ENCODE measurements around the gene MKI67. TPM values are rescaled to one million over a fixed set of nuclear protein-coding genes. Genes with fewer than 3 reads are reported as not detected.

MKI67 gene
- polyA plus RNA-seq, 1 donor from 2014 or later: 0.16 TPM

- Histone ChIP-seq H3K9ac (ENCODE audit: low read length) (no peak overlapping the region), H3K9me3 (ENCODE audit: low read length) (no peaks in the 10 kb centered on the region)
These were observed 24.8 kb upstream of the MKI67 start for GRCh38 chr10:128151031-128151430.

GRCh38 chr10:128150561-128150960, 24.3 kb upstream of the MKI67 start:
- Histone ChIP-seq H3K36me3 (ENCODE audit: insufficient read depth, low read length) (no peaks in the 10 kb centered on the region), H4K20me1 (ENCODE audit: insufficient read depth) (no peaks in the 10 kb centered on the region), H2AFZ (ENCODE audit: low read depth, low read length) (no peak overlapping the region), H3K4me3 (ENCODE audit: low read length) (peak overlapping the region; percentile 64), H3K27ac (ENCODE audit: low read length) (no peak overlapping the region), H3K27me3 (ENCODE audit: insufficient read depth, low read depth, low read length) (peaks cover 6% of the 10 kb centered on the region), H3K79me2 (replicated peaks; ENCODE audit: insufficient read depth, low read length) (no peaks in the 10 kb centered on the region), H3K4me2 (ENCODE audit: low read length) (no peak overlapping the region), H3K9me2 (ENCODE audit: insufficient read depth, low read length) (no peaks in the 10 kb centered on the region), H3K9me3 (ENCODE audit: low read length) (no peaks in the 10 kb centered on the region), H3F3A (ENCODE audit: insufficient read depth, low read length, poor library complexity, severe bottlenecking) (no peaks in the 10 kb centered on the region), H3K9ac (ENCODE audit: low read length) (no peak overlapping the region)
- TF ChIP-seq EP300 (conservative IDR thresholded peaks at IDR 0.05; ENCODE audit: poor library complexity, severe bottlenecking) (no peak), POLR2AphosphoS5 (IDR thresholded peaks at IDR 0.05) (no peak), REST (IDR thresholded peaks at IDR 0.05; ENCODE audit: borderline replicate concordance) (no peak), SMC3 (conservative IDR thresholded peaks at IDR 0.05; ENCODE audit: poor library complexity) (no peak), TAF1 (IDR thresholded peaks at IDR 0.05; ENCODE audit: low read depth) (no peak), RAD21 (conservative IDR thresholded peaks at IDR 0.05) (no peak), MXI1 (conservative IDR thresholded peaks at IDR 0.05; ENCODE audit: poor library complexity, severe bottlenecking) (no peak)
- TF ChIP-seq, protein P1, sequence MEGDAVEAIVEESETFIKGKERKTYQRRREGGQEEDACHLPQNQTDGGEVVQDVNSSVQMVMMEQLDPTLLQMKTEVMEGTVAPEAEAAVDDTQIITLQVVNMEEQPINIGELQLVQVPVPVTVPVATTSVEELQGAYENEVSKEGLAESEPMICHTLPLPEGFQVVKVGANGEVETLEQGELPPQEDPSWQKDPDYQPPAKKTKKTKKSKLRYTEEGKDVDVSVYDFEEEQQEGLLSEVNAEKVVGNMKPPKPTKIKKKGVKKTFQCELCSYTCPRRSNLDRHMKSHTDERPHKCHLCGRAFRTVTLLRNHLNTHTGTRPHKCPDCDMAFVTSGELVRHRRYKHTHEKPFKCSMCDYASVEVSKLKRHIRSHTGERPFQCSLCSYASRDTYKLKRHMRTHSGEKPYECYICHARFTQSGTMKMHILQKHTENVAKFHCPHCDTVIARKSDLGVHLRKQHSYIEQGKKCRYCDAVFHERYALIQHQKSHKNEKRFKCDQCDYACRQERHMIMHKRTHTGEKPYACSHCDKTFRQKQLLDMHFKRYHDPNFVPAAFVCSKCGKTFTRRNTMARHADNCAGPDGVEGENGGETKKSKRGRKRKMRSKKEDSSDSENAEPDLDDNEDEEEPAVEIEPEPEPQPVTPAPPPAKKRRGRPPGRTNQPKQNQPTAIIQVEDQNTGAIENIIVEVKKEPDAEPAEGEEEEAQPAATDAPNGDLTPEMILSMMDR (IDR thresholded peaks at IDR 0.05; ENCODE audit: poor library complexity, severe bottlenecking): no peak

More at GRCh38 chr10:128151031-128151430, 24.8 kb upstream of the MKI67 start:
- no peak overlapping the region for H3K27ac ChIP-seq (ENCODE audit: low read length)
- H3F3A ChIP-seq (ENCODE audit: insufficient read depth, low read length, poor library complexity, severe bottlenecking): no peaks in the 10 kb centered on the region
- H3K27me3 ChIP-seq (ENCODE audit: insufficient read depth, low read depth, low read length): peaks cover 6% of the 10 kb centered on the region
- no peaks in the 10 kb centered on the region for H3K79me2 ChIP-seq (replicated peaks; ENCODE audit: insufficient read depth, low read length)
- no peak overlapping the region for H3K4me2 ChIP-seq (ENCODE audit: low read length)
- H4K20me1 ChIP-seq (ENCODE audit: insufficient read depth): no peaks in the 10 kb centered on the region
- no peaks in the 10 kb centered on the region for H3K9me2 ChIP-seq (ENCODE audit: insufficient read depth, low read length)
- no peak overlapping the region for H3K4me3 ChIP-seq (ENCODE audit: low read length)
- H3K36me3 ChIP-seq (ENCODE audit: insufficient read depth, low read length): no peaks in the 10 kb centered on the region
- TF ChIP-seq RAD21 (conservative IDR thresholded peaks at IDR 0.05): no peak
- TF ChIP-seq, protein P1 (IDR thresholded peaks at IDR 0.05; ENCODE audit: poor library complexity, severe bottlenecking): no peak
- no peak for TF ChIP-seq TAF1 (IDR thresholded peaks at IDR 0.05; ENCODE audit: low read depth)
- no peak for TF ChIP-seq POLR2AphosphoS5 (IDR thresholded peaks at IDR 0.05)
- no peak for TF ChIP-seq SMC3 (conservative IDR thresholded peaks at IDR 0.05; ENCODE audit: poor library complexity)
- no peak for TF ChIP-seq EP300 (conservative IDR thresholded peaks at IDR 0.05; ENCODE audit: poor library complexity, severe bottlenecking)
- no peak for TF ChIP-seq MXI1 (conservative IDR thresholded peaks at IDR 0.05; ENCODE audit: poor library complexity, severe bottlenecking)
- no peak for TF ChIP-seq EZH2 (IDR thresholded peaks at IDR 0.05; ENCODE audit: borderline replicate concordance, insufficient read depth, low read length, poor library complexity, severe bottlenecking)
- TF ChIP-seq REST (IDR thresholded peaks at IDR 0.05; ENCODE audit: borderline replicate concordance): no peak
- no peak overlapping the region for H2AFZ ChIP-seq (ENCODE audit: low read depth, low read length)
